G401 (cell line): ENCODE results near the gene SNAI3. TPM values are rescaled to one million over a fixed set of nuclear protein-coding genes. Genes with fewer than 3 reads are reported as not detected.

Experiments
- DNase-seq: peaks from one replicate; pipeline ENCODE4 v3.0.0-alpha.2; 2015; ENCODE audit warnings: low spot score
- in situ Hi-C: cut with HindIII; loops from 2 replicates; pipeline ENCODE4 v1.10.0; 2016; ENCODE audit warnings: low sequenced_read_pairs, mixed read lengths
- total RNA-seq: library from RNA; depleted of rRNA; stranded (reverse); fragments of >200 nt; shearing (Covaris generic); gene quantifications from 2 replicates; pipeline ENCODE4 v1.2.3, GENCODE V29; 2014

Gene SNAI3
- total RNA-seq, 1 experiment from 2014 or later = 0.88 TPM

DNA sequence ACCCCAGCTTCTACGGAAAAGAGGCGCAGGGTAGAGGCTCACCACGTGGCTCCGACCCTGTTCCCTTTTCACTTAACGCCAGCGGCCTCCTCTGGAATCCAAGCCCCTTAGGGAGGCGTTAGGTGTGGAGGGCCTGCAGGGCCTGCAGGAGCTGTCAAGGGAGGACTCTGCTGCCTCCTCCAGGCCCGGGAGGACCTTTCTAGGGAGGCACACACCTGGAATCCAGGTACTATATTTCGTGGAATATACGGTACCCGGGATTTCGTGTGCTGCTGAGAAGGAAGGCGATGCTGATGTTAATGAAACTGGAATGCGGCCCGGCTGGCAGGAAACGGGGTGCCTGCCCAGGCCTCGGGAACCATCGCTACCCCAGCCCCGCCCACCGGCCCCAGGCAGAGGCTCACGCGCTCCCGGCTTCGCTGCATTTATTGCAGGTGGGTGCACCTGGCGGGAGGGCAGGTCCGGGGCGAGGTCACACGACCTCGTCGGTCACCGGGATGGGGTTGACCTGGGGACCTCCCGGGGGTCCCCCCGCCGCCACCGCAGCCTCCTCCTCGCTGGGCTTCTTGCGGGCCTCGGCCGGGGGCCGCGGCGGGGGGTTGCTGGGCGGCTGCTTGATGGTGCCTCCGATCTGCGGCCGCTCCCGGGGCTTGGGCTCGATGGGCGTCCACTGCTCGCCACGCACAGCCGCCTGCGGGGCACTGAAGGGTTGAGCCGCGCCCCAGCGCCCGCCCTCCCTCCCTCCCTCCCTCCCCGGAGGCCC is 43.2 kb downstream of the SNAI3 start:
- DNase-seq = no peak
- in situ Hi-C loops = no loop called here

DNA sequence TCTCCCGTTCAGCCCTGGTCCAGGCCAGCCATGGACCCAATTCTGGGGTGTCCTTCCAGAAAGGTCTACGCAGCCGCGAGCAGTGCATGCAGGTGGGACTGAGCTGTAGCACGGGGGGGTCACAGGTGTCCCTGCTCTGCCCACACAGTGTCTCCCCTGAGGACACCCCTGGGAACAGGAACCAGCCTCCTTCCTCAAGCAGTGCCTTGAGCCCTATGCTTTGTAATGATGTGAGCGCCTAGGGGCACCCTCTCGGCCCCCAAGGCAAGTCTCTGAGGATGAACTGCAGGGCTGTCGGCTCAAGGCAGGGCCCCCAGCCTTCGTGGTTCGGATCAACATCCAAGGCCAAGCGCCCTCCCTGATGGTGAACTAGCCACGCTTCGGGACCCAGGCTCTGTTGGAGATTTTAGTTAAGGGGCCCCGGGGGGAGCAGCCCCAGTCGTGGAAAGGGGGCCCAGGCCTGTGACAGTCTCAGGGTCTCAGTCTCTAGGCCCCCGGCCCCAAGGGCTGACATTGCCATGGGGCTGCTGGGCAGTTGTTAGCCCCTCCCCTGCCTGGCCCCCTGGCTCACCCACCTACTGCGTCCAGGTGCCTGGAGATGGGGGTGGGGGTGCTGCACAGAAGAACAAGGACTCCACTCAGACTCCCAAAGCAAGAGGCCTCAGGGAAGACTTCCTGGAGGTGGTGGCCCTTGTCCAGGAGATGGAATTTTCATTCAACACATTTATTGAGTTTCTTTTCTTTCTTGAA is 45.6 kb downstream of the SNAI3 start:
- in situ Hi-C loops = no loop called here
- DNase-seq = no peak

DNA sequence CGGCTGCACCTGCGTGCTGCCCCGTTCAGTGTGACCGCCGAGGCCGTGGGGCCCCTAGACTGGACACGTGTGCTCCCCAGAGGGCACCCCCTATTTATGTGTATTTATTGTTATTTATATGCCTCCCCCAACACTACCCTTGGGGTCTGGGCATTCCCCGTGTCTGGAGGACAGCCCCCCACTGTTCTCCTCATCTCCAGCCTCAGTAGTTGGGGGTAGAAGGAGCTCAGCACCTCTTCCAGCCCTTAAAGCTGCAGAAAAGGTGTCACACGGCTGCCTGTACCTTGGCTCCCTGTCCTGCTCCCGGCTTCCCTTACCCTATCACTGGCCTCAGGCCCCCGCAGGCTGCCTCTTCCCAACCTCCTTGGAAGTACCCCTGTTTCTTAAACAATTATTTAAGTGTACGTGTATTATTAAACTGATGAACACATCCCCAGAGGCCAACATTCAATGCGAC is 46.2 kb downstream of the SNAI3 start:
- DNase-seq = no peak
- in situ Hi-C loops = no loop called here

DNA sequence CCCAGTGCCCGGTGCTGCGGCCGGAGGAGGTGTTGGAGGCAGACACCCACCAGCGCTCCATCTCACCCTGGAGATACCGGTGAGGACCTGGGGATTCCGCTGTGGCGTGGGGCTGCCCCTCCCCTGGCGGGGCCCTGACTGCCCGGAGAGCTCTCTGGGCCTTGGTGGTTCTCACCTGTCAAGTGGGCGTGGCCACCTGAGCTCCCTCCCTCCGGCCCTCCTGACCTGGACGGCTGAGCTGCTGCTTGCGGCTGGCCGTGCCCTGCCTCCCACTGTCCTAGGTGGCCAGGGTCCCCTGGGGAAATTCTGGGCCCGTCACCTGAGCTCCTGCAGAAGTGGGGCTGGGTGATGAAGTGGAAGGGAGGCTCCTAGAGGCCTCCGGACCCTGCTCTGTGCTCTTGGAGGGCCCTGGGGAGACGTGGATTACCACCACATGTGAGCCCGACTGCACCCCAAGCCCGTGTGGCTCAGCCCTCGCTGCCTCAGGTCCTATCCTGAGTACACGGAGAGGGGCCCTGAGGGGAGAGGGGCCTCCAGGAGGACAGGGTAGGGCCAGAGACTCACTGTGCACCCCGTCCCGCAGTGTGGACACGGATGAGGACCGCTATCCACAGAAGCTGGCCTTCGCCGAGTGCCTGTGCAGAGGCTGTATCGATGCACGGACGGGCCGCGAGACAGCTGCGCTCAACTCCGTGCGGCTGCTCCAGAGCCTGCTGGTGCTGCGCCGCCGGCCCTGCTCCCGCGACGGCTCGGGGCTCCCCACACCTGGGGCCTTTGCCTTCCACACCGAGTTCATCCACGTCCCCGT is 46.9 kb downstream of the SNAI3 start:
- no peak for DNase-seq
- in situ Hi-C loops = no loop called here

DNA sequence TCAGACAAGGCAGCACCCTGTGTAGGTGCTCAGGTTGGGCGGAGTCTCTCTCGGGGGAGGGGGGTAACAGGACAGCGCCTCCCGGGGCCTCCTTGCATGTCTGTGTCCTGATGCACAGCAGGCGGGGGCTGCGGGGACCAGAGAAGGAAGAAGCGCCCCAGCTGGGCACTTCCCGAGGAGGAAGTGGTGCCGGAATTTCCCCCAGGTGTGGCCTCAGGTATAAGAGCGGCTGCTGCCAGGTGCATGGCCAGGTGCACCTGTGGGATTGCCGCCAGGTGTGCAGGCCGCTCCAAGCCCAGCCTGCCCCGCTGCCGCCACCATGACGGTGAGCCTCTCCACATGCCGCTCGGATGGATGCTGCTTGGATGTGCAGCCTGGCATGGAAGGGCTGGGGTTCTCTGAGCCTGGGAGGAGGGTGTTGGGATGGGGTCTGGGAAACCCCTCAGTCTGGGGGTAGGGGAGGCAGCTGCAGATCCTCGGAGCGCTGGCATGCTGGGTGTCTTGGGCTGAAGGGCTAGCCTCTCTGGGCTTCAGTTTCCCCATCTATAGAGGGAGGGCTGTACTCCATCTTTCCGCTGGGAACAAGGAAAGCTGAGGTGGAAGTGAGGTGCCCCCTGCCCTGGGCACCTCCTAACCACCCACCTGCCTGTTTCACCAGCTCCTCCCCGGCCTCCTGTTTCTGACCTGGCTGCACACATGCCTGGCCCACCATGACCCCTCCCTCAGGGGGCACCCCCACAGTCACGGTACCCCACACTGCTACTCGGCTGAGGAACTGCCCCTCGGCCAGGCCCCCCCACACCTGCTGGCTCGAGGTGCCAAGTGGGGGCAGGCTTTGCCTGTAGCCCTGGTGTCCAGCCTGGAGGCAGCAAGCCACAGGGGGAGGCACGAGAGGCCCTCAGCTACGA is 47.7 kb downstream of the SNAI3 start, which contains the start of gene IL17C:
Gene IL17C, plus strand, starts transcription at position 250 of the 908 bp plus-strand sequence. Its CDS starts 70 bp downstream, at position 320.
- no peak for DNase-seq
- in situ Hi-C loops = no loop called here

DNA sequence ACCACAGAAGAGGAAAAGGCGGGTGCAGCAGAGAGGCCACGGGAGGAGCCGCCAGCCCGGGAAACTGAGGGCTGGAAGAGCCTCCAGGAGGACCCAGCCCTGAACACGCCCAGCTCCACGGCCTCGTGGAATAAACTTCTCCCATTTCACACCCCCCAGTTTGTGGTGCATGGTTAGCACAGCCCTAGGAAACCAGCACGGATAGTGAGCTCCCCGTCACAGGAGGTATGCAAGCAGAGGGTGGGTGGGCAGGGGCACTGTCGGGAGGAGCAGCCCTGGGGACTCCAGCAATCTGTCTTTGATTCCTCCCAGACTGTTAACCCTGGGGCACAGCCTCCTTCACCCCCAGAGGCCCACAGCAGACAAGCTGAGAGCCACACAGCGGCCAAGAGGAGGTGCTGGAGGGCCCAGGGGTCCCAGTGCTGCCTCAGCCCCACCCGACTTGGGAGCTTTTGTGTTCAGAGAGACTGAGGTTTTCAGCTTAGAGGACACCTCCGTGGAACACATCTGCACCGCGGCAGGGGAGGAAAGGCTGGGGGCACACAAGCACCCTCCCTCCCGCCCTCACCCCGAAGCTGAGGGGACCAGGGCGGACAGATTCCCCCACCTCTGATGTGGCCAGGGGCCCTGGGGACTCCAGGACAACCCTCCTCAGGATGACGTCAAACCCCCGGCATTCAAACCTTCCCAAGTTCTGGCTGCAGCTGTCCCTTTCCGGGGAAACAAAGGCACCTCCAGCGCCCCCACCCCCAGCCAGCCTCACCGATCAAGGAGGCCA is 49.6 kb downstream of the SNAI3 start:
- DNase-seq = no peak
- in situ Hi-C loops = no loop called here

DNA sequence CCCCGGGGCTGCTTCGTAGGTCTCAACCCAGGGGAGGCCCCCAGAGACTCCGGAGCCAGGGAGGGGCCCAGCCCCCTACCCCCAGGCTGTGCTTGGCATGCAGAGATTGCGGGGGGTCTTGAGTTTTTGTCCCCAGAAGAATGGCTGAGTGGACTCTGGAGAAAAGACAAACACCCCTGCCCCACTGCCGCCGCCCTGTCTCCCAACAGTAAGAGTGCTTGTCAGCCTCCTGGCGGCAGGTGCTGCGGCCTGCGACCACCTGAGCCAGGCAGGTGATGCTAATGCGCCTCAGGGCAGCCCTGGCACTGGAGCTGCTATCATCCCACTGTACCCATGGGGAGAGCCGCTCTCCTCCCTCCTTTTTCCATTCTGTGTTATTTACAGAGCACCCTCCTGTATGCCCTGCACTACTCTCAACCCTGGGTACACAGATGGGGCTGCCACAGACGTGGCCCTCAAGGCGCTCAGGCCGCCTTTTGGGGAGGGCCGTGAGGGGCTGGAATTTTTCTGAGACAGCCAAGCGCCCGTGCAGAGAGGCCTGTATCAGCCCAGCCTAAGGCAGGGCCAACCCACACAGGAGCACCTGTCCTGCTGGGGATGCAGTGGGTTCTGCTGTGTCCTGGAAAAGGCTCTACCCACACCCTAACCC is 50.5 kb downstream of the SNAI3 start:
- DNase-seq = no peak
- in situ Hi-C loops = no loop called here

DNA sequence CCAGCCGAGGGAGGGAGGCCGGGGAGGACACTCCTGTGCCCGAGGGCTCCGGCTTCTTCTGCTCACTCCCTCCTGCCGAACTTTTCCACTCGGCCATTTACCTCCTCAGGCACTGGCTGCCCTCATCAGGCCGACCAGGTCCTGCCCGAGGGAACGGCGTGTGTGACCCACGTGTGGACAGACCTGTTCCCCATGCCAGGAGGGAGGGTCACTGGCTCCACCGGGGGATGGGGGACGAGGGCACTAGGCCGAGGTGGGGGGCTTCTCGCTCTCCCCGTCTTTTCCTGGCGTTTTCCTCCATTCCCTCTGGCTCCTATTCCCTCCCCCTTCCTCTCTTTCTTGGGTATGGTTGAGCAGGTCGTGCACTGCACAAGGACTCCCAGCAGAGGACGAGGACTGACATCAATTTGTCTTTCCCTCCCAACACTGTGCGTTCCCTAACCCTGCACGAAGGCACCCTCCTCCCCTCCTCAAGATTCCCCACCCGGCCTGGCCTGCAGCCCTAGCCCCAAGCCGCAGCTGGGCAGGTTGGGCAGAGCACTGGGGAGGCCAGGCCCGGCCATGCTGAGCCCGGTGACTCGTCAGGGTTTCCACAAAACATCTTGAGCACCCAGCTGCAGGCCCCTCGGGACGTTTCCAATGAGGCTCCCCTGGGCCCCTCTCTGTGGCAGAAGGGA is 51.2 kb downstream of the SNAI3 start:
- DNase-seq = no peak
- in situ Hi-C loops = no loop called here

DNA sequence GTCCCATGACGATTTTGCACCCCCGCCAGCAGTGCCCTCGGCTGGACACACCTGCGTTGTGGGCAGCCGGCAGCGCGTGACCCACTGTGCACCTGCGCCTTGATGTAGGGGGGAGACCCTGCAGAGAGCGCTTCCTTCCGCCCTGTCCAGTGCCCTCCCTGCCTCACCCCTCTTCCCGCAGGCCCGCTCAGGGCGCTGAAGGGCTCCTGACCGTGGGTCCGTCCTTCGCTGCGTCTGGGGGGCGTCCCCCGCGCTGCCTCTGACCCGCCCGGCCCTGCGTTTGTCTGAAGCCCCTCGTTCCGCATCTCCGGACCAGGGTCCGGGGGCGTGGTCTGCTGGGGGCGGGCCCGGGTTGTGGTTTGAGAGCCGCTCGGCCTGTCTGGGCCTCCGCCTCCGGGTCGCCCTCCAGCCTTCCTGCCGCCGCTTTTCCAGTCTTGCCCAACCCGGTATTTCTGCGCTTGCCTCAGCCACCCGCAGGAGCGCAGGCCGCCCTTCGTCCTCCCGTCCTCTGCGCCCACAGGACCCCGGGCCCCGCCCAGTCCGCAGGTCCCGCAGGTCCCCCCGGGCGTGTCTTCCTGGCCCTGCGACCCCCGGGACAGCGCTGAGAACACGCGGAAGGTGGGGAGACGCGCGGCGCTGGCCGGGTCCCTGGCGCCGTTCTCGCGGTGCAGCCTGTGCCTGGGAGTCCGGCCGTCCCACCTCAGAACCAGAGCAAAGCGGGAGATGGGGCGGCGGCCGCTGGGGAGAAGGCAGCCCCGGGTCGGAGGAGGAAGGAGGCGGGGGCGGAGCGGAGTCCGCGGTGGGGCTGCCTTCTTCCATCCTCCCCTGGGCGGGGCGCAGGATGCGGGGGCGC is 51.9 kb downstream of the SNAI3 start:
- in situ Hi-C loops = no loop called here
- DNase-seq = no peak

DNA sequence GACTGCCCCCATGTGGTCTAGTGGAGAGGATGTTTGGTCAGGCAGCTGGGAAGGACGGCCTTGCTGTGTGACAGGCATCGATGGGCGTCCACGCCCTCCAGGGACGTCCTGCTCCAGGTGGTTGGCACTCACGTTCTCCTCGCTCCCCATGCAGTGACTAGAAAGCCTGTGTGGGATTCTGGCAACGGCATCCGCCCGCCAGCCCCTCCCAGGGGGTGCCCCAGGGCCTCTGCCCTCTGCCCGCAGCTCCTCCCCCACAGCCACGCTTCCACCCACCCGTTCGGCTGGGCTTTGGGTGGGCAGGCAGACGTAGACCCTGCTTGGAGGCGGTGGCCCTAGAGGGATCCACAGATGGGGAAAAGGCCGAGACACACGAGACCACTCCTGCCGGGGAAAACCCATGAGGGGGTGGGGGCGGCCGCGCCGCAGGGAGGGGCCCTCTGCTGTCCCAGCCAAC is 52.6 kb downstream of the SNAI3 start:
- DNase-seq = peak; percentile 20
- in situ Hi-C loops = no loop called here

DNA sequence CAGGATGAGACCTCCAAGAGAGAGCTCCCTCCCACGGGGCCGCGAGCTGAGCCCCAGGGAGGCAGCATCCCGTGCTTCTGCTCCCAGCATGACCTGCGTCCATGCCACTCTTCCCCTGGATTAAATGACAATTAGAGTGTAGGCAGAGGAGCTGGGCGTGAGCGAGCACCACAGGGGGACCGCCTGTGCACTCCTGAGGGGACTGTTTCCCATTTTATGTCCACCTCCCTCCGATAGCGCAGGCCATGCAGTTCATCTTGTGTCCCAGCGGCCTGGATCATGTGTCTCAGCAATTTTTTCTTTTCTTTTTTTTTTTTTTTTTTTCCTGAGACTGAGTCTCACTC is 53.7 kb downstream of the SNAI3 start:
- DNase-seq = no peak
- in situ Hi-C loops = no loop called here

DNA sequence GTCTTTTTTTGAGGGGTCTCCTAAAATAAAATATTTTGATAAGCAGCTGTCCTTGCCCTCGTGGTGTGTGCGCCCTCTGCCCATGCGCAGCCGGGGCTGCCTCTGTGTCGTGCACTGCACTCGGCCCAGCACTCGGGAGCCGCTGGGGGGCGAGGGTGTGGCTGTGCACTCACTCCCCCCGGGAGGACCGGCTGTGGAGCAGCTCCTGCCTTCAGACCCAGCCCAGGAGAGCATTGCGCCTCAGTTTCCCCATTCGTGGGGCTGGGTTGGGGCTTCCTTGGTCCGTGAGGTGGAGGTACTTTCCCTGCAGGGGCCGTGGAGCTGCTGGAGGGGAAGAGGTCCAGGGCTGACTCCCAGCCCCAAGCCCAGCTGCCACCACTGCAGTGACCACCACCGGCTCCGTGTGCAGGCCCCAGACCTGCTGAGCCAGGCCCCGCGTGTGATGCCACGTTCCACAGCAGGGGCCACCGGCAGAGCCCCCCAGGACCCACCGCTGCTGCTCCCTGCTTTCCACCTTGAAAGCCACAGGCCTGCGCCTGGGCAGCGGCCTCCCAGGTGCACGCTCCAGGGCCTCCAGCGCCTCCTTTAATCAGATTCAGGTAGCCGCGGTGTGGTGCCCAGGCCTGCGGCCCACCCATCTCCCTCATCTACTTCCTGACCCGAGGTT is 54.3 kb downstream of the SNAI3 start:
- DNase-seq = no peak
- in situ Hi-C loops = no loop called here

DNA sequence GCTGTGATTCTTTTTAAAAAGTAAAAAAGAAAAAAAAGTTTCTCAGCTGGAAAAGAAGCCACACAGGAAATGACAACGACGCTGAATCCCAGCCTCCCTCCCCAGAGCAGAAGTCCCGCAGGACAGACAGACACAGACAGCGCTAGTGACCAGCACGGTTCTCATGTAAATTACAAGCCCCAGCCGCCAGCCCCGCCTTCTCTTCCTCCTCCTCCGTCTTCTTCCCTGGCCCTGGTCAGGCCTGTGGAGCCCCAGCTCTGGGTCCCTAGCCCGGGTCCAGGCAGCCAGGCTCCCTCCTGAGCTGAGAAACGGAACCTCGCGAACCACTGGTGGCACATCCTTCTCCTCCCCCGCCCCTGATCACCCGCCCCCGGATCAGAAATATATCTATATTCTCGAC is 54.9 kb downstream of the SNAI3 start:
- in situ Hi-C loops = no loop called here

DNA sequence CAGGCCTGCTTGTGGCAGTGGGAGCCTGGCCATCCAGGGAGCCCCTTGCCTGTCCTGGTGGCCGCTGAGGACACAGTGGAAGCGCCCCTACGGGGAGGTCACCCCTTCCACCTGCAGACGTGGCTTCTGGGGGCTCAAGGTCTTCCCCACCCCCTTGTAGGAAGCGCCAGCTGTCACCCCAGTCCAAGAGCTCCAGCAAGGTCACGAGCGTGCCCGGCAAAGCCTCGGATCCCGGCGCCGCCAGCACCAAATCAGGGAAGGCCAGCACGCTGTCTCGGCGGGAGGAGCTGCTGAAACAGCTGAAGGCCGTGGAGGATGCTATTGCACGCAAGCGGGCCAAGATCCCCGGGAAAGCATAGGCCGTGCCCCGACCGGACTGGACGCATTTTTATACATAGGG is 55.4 kb downstream of the SNAI3 start:
- in situ Hi-C loops = no loop called here
- DNase-seq = no peak

More for the DNA sequence above, 54.9 kb downstream of the SNAI3 start:
- no peak for DNase-seq

DNA sequence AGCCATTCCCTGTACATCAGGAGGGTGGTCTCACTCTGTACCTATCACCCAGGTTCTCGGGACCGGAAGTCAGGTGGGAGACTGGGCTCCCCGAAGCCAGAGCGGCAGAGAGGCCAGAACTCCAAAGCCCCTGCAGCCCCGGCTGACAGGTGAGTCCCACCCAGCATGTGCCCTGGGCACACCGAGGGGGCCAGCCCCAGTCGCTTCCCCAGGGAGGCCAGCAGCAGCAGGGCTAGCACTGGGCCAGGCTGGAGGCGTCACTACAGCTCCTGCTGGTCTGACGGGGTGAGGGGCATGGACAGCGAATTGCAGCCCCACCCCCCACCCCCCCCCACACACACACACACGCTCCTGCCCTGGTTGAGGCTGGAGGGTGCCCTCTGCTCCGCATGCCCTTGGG is 55.9 kb downstream of the SNAI3 start:
- in situ Hi-C loops = no loop called here
- no peak for DNase-seq

DNA sequence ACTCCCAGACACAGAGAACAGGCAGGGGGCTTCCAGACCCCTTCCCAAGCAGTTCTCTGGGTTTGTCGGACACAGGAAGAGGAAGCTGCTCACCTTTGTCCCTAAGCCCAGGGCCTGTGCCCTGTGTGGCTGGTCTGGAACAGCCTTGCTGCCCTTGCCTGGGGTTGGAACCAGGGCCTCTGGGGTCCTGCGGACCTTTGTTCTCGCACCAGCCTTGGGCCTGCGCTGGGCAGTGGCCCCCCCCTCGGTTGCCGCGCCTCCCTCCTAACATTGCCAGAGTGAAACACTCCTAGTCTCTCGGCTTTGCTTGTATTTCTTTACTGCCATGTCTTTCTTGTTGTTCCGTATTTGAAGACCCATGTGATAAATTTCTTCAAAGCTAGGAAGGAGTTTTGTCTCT is 56.5 kb downstream of the SNAI3 start:
- DNase-seq = no peak
- in situ Hi-C loops = no loop called here
